Colonic mucosa (tissue), 4 donors: ENCODE results near the gene FAM193B. TPM values are rescaled to one million over a fixed set of nuclear protein-coding genes. Genes with fewer than 3 reads are reported as not detected.

ENCODE experiments used
- DNase-seq: peaks from one replicate; pipeline ENCODE4 v3.0.0-alpha.2; 2020
- H3K27ac ChIP-seq: fragments of 200-600 bp; one replicate; pipeline ENCODE4 v1.8.0; 2021
- H3K27me3 ChIP-seq: fragments of 200-600 bp; one replicate; pipeline ENCODE4 v1.8.0; 2021
- H3K36me3 ChIP-seq: fragments of 200-600 bp; one replicate; pipeline ENCODE4 v1.8.0; 2021
- H3K4me1 ChIP-seq: fragments of 200-600 bp; one replicate; pipeline ENCODE4 v1.8.0; 2021; ENCODE audit warnings: mild to moderate bottlenecking
- H3K4me3 ChIP-seq: fragments of 200-600 bp; one replicate; pipeline ENCODE4 v1.8.0; 2021
- H3K9ac ChIP-seq, 2 donors: one replicate each; pipeline ENCODE4 v1.7.0; 2013; ENCODE audit warnings: control low read depth in 2 of 2, low read depth in 2 of 2, low read length in 2 of 2
- H3K9me3 ChIP-seq: fragments of 200-600 bp; one replicate; pipeline ENCODE4 v1.8.0; 2021
- intact Hi-C: fragments of 100-400 bp; cut with DNase I; formaldehyde crosslinking; loops from one replicate; pipeline ENCODE4 v1.14.1; 2022
- total RNA-seq, 2 donors: library from RNA; stranded (reverse); fragmentation: NEBNext Ultra II Directional in 1 of 2; extraction: Animal tissue kit (Norgen Biotek cat#: 25700) in 1 of 2; gene quantifications; one replicate each; pipeline ENCODE4 v1.2.1, GENCODE V29; 2021
- TF ChIP-seq, protein P1 (sequence below): fragments of 200-600 bp; IDR thresholded peaks from one replicate; pipeline ENCODE4 v1.8.0; 2022; ENCODE audit warnings: antibody characterized with exemption, mild to moderate bottlenecking
- donor health status: healthy.
- donor health status: DM: no; HTN: no; CAD: no.
- donor health status: DM: no; HTN: no; CAD: no.

The FAM193B gene
- total RNA-seq, 2 donors from 2014 or later, result 39.4 to 78.6 TPM

DNA sequence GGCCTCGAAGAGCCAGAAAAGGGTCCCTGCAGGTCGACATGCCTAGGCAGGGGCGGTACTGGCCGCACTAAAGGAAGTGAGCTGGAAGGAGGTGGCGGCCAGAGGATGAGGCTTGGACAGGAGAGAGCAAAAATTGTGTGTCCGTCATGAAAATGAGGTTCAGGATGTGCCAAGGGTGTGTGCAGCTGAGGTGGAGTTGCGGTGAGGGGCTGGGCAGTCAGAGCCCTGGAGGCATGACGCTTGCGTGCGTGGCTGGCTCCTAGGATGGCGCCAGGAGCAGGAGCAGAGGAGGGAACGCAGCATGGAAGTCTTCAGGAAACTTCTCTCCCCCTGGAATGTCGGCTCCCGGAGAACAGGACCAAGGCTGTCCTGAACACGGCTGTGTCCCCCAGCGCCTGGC lies 51.5 kb downstream of the FAM193B start:
- H3K36me3 ChIP-seq, result no peaks in the 10 kb centered on the region
- TF ChIP-seq, protein P1, sequence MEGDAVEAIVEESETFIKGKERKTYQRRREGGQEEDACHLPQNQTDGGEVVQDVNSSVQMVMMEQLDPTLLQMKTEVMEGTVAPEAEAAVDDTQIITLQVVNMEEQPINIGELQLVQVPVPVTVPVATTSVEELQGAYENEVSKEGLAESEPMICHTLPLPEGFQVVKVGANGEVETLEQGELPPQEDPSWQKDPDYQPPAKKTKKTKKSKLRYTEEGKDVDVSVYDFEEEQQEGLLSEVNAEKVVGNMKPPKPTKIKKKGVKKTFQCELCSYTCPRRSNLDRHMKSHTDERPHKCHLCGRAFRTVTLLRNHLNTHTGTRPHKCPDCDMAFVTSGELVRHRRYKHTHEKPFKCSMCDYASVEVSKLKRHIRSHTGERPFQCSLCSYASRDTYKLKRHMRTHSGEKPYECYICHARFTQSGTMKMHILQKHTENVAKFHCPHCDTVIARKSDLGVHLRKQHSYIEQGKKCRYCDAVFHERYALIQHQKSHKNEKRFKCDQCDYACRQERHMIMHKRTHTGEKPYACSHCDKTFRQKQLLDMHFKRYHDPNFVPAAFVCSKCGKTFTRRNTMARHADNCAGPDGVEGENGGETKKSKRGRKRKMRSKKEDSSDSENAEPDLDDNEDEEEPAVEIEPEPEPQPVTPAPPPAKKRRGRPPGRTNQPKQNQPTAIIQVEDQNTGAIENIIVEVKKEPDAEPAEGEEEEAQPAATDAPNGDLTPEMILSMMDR, result no peak
- no peaks in the 10 kb centered on the region for H3K9me3 ChIP-seq
- intact Hi-C loops, result loop anchor here (5.0 kb wide), 3 partner anchors 46 to 191 kb away; partner anchors contain the start of gene MXD3
- H3K4me3 ChIP-seq, result no peak overlapping the region
- H3K9ac ChIP-seq, result no peak overlapping the region
- H3K27me3 ChIP-seq, result no peaks in the 10 kb centered on the region
- peaks cover 6% of the 10 kb centered on the region for H3K4me1 ChIP-seq
- DNase-seq, result no peak
- H3K27ac ChIP-seq, result no peak overlapping the region

DNA sequence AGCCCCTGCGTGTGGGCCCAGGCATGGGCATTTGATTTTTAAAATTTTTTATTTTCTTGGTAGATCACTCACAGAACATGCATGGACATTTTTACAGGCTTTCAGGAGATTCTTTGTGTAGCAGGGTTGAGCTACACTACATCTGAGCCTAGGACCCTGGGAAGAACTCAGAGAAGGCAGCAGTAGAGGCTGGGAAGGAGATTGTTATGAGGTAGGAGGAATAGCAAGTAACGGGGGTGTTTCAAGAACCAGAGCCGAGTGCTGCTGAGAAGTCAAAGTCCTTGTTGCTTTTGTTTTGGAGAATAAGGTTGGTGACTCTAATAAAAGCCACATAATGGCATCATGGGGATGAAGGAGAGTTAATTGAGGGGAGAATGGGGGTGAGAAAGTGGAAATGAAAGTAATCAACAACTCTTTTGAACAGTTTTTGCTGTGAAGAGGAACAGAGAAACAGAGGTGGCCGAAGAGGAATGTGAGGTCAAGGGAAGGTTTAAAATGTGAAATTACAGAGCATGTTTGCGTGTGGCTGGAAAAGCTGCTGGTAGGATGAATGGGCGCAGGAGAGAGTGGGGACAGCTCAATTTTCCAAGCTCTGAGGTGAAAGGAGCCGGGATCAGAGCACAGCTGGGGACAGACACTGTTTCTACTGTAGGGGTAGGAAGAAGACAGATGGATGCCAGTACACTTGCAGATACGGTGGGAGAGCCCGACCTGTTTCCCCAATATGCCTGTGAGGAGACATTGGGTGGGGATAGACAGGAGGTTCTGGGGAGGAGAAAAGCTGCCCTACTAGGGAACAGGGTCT lies 52.3 kb downstream of the FAM193B start:
- Histone ChIP-seq H3K36me3 (no peaks in the 10 kb centered on the region), H3K9me3 (no peaks in the 10 kb centered on the region), H3K9ac (no peak overlapping the region), H3K27ac (no peak overlapping the region), H3K27me3 (no peaks in the 10 kb centered on the region), H3K4me1 (peaks cover 6% of the 10 kb centered on the region), H3K4me3 (no peak overlapping the region)
- TF ChIP-seq, protein P1, result no peak
- intact Hi-C loops, result loop anchor here (5.0 kb wide), 3 partner anchors 45 to 190 kb away; partner anchors contain the start of gene MXD3
- no peak for DNase-seq

DNA sequence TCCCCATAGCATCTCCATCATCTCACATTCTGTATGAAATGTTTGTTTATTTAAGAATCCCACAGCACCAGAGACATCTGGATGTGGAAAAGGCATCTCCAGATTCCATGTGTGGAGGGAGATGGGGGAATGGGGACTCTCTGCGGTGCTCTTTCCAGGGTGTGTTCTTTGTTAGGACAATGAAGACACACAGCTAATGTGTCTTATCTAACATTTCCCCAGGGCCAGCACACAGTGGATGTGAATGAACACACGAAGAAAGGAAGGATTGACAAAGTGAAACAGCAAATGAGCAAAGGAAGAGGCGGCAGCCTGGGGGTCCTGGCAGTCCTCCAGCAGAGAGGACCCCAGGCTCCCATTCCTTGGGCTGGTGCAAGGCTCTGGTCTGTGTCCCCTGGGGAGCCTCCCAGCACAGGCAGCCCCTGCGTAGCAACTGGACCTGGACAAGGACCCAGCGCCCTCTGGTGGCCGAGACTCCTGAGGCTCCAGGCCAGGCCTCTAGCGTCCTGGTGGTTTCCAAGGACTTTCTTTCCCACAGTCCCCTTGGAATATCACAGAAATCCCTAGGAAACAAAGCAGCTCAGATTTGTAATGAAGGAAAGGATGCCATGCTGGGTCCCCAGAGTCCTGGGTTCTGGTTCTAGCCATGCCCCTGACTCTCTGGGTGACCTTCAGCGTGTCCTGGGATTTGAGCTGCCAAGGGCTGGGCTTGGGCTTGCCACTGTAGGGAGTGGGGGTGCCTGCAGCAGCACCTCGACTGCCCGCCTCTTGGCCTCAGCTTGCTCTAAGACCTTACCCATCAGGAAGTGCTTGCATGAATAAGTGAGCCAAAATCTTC lies 53.5 kb downstream of the FAM193B start:
- intact Hi-C loops, result loop anchor here (5.0 kb wide), 3 partner anchors 44 to 189 kb away; partner anchors contain the start of gene MXD3
- H3K4me3 ChIP-seq, result no peak overlapping the region
- H3K4me1 ChIP-seq, result peaks cover 10% of the 10 kb centered on the region
- TF ChIP-seq, protein P1, result peak; percentile 97
- H3K36me3 ChIP-seq, result no peaks in the 10 kb centered on the region
- H3K27me3 ChIP-seq, result no peaks in the 10 kb centered on the region
- peak; percentile 91 for DNase-seq
- no peaks in the 10 kb centered on the region for H3K9me3 ChIP-seq
- H3K9ac ChIP-seq, result no peak overlapping the region
- H3K27ac ChIP-seq, result no peak overlapping the region

DNA sequence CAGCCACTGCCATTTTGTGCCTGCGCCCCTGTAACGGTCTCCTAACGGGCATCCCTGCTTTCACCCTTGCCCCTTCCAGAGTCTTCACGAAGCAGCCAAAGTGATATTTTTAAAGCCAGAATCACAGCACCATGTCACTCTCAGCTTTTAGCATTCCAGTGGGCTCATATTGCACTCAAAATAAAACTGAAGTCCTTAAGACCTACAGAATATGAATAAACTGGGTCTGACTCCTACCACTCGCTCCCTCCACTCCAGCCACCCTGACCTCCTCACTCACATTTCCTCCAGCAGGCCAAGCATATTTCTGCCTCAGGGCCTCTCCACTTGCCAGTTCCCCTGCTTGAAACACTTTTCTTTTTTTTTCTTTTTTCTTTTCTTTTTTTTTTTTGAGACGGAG lies 54.5 kb downstream of the FAM193B start:
- no peak for DNase-seq

More for the DNA sequence above, 54.5 kb downstream of the FAM193B start:
- no peak overlapping the region for H3K9ac ChIP-seq
- intact Hi-C loops, result loop anchor here (5.0 kb wide), 4 partner anchors 43 to 188 kb away; partner anchors contain the start of genes F12 and MXD3
- no peaks in the 10 kb centered on the region for H3K36me3 ChIP-seq
- TF ChIP-seq, protein P1, result no peak
- H3K4me1 ChIP-seq, result peaks cover 10% of the 10 kb centered on the region
- no peaks in the 10 kb centered on the region for H3K27me3 ChIP-seq
- H3K27ac ChIP-seq, result no peak overlapping the region
- H3K4me3 ChIP-seq, result no peak overlapping the region
- H3K9me3 ChIP-seq, result no peaks in the 10 kb centered on the region
